Measurements from ENCODE around the gene RNF217. TPM values are rescaled to one million over a fixed set of nuclear protein-coding genes. Genes with fewer than 3 reads are reported as not detected.

RNF217 gene
- total and polyA plus RNA-seq, 2 of the 8 experiments (the other 6 are each of a cell fraction or from before 2014, with no cell fraction given): 2.0 to 8.9 TPM

GRCh38 chr6:124968401-124968800 is 6.2 kb downstream of the RNF217 start:
- Histone ChIP-seq H3K27me3 (replicated peaks in 1 of 4; ENCODE audit: control insufficient read depth in 3 of 4, extremely low read depth in 1 of 4, insufficient read depth in 3 of 4, low read length in 3 of 4) (peaks cover 0 to 5% (median 2%) of the 10 kb centered on the region in 4 experiments; a peak in 2 of 7 replicates), H3K14ac (ENCODE audit: insufficient read length) (no peak overlapping the region), H2BK20ac (ENCODE audit: low read length) (no peak overlapping the region), H2BK5ac (ENCODE audit: low read depth, low read length) (no peak overlapping the region), H4K5ac (ENCODE audit: insufficient read length, low read depth, low read length) (no peak overlapping the region), H3K4ac (replicated peaks; ENCODE audit: insufficient read length, low read depth, low read length) (no peak overlapping the region), H2AFZ (ENCODE audit: low read length) (no peak overlapping the region), H4K8ac (ENCODE audit: extremely low read depth, insufficient read depth, low read length) (no peak overlapping the region), H2AK5ac (ENCODE audit: low read depth, low read length) (no peak overlapping the region), H3K56ac (replicated peaks; ENCODE audit: insufficient read length, low read depth, low read length) (no peak overlapping the region), H3K4me3 (ENCODE audit: extremely low read depth in 1 of 4, insufficient read depth in 2 of 4, low read depth in 3 of 4, low read length in 4 of 4) (no peak overlapping the region), H3K79me2 (ENCODE audit: control insufficient read depth in 1 of 2, insufficient read depth in 2 of 2, low read length in 2 of 2) (peaks cover 0 to 15% of the 10 kb centered on the region in 2 experiments; a peak in 2 of 4 replicates), H2BK120ac (replicated peaks; ENCODE audit: low read depth, low read length) (no peak overlapping the region), H3K9ac (replicated peaks in 1 of 4; ENCODE audit: extremely low read depth in 1 of 4, low read depth in 3 of 4, low read length in 3 of 4) (no peak overlapping the region), H3K9me3 (ENCODE audit: insufficient read depth in 2 of 2, low read depth in 1 of 2, low read length in 1 of 2) (no peaks in the 10 kb centered on the region), H4K20me1 (replicated peaks in 1 of 2; ENCODE audit: control insufficient read depth in 1 of 2, insufficient read depth in 2 of 2, low read length in 2 of 2) (no peaks in the 10 kb centered on the region), H4K91ac (replicated peaks; ENCODE audit: insufficient read length, low read length) (no peak overlapping the region), H3K4me1 (replicated peaks in 1 of 4; ENCODE audit: control insufficient read depth in 3 of 4, insufficient read depth in 4 of 4, low read length in 3 of 4) (peaks cover 0 to 2% (median 0%) of the 10 kb centered on the region in 4 experiments; a peak in 2 of 7 replicates), H3K4me2 (ENCODE audit: insufficient read depth in 1 of 2, low read depth in 2 of 2, low read length in 2 of 2) (no peak overlapping the region), H2BK12ac (ENCODE audit: low read depth, low read length) (no peak overlapping the region), H3K23ac (ENCODE audit: insufficient read length) (no peak overlapping the region), H3K27ac (ENCODE audit: low read depth, low read length) (no peak overlapping the region), H3K18ac (ENCODE audit: extremely low read depth, low read length) (no peak overlapping the region), H3K23me2 (ENCODE audit: low read depth, low read length) (no peaks in the 10 kb centered on the region; the same call in 1 of the 2 replicates), H3K36me3 (ENCODE audit: control insufficient read depth in 2 of 4, insufficient read depth in 4 of 4, low read length in 3 of 4) (no peaks in the 10 kb centered on the region), H3K79me1 (ENCODE audit: low read depth, low read length) (no peaks in the 10 kb centered on the region), H2BK15ac (ENCODE audit: low read length) (no peak overlapping the region)
- 94% methylated on average over 1 of the region's 1 CpG; no CpG with 5 or more reads in 1 of the 2 experiments for WGBS, 2 experiments (ENCODE audit: extremely low coverage in 1 of 2, insufficient coverage in 1 of 2, insufficient read length in 1 of 2, insufficient replicate concordance in 2 of 2, low coverage in 1 of 2, low lambda C conversion rate in 2 of 2, missing lambda C conversion rate in 1 of 2)
- FAIRE-seq: no peak
- ChIA-PET CTCF (ENCODE audit: partially characterized antibody) (interaction anchor here (2.2 kb wide), 2 partner anchors 10 to 145 kb away, joined by 7 read pairs; no protein-coding TSS in a partner anchor), POLR2A (ENCODE audit: partially characterized antibody) (no interaction called here)
- no peak for DNase-seq (ENCODE audit: low read depth in 1 of 2, low spot score in 2 of 2)
- TF ChIP-seq ZNF274 (IDR thresholded peaks at IDR 0.05; ENCODE audit: borderline replicate concordance, extremely low read depth, low read length): no peak
- no peak for TF ChIP-seq ASH2L (IDR thresholded peaks at IDR 0.05; ENCODE audit: low read length)
- TF ChIP-seq RBBP5 (IDR thresholded peaks at IDR 0.05; ENCODE audit: borderline replicate concordance, low read depth, low read length): no peak
- TF ChIP-seq FOSL1 (IDR thresholded peaks at IDR 0.05; ENCODE audit: insufficient read depth, low read depth, low read length): no peak
- TF ChIP-seq NANOG (IDR thresholded peaks at IDR 0.05; ENCODE audit: insufficient read depth, low read depth, low read length, poor library complexity, severe bottlenecking): no peak
- TF ChIP-seq TEAD4 (IDR thresholded peaks at IDR 0.05; ENCODE audit: low read depth, low read length): no peak
- TF ChIP-seq EGR1 (IDR thresholded peaks at IDR 0.05; ENCODE audit: borderline replicate concordance, low read depth, low read length): no peak
- TF ChIP-seq MAFK (IDR thresholded peaks at IDR 0.05; ENCODE audit: low read depth, low read length): no peak
- no peak for TF ChIP-seq CTBP2 (IDR thresholded peaks at IDR 0.05; ENCODE audit: borderline replicate concordance, insufficient read depth, insufficient read length, low read length)
- TF ChIP-seq CBX8 (IDR thresholded peaks at IDR 0.05; ENCODE audit: borderline replicate concordance, low read depth, low read length): no peak
- TF ChIP-seq MAX (IDR thresholded peaks at IDR 0.05): no peak
- TF ChIP-seq SRF (IDR thresholded peaks at IDR 0.05; ENCODE audit: low read depth, low read length): no peak
- no peak for TF ChIP-seq RNF2 (IDR thresholded peaks at IDR 0.05; ENCODE audit: borderline replicate concordance, low read depth, low read length, missing control alignments, poor library complexity, severe bottlenecking)

Data from H1 (cell line).